NCI-H1417 treated with DMSO at 0.1 percent for 48 hours (cell line): ENCODE measurements around the gene ZNF384.

Source experiments
- DNase-seq: peaks from one replicate; lab custom pipeline; 2025; lab: John Stamatoyannopoulos, UW

ZNF384 gene

DNA sequence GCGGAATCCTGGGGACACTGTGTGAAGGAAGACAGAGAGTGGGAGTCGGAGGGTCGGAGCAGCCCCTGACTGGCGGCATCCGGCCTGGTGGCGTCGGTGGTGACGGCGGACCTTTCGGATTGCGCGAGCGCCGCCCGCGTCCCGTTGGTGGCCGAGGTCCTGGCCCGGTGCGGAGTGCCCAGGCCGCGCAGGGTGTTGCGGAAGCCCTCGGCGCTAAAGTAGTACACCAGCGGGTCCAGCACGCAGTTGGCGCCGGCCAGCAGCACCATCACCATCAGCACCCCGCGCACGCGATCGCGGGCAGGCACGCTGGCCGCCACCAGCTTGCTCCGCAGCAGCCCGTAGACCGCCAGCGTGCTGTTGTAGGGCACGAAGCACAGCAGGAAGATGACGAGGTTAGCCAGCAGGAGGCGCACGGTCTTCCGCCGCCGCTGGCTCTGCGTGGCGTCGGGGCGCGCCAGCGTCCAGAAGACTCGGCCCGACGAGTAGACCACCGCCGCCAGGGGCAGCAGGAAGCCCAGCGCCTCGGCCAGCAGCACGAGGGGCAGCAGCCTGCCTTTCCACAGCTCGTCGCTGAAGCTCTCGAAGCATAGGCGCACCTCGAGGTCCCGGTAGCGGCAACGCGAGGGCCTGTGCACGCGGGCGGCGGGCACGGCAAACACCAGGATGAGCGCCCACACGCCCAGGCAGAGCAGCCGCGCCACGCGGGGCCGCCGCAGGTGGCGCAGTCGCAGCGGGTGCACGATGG lies 68.9 kb downstream of the ZNF384 start:
- DNase-seq, result no peak

GRCh38 chr12:6618483-6619225 lies 70.5 kb downstream of the ZNF384 start:
- no peak for DNase-seq
